Tibial artery (tissue), 4 donors: ENCODE results near the gene SNX4.

Experiments used
- DNase-seq, 2 donors: peaks; one replicate each; pipeline ENCODE4 v3.0.0-alpha.2; 2019
- H3K27ac ChIP-seq, 2 donors: fragments of 200-600 bp; sonication (generic) in 1 of 2; 1 replicate in 1 of 2; 2 replicates in 1 of 2; pipeline ENCODE4 v1.5.1; 2018 to 2019; ENCODE audit warnings: mild to moderate bottlenecking in 1 of 2
- H3K27me3 ChIP-seq, 2 donors: fragments of 200-600 bp; sonication (generic) in 1 of 2; one replicate each; pipeline versions ENCODE4 v1.5.1 to v1.6.0; 2016 to 2019
- H3K36me3 ChIP-seq, 3 donors: fragments of 200-600 bp; sonication (generic) in 2 of 3; one replicate each; pipeline ENCODE4 v1.5.1; 2016 to 2019; ENCODE audit warnings: mild to moderate bottlenecking in 2 of 3
- H3K4me1 ChIP-seq, 4 donors: fragments of 200-600 bp; sonication (generic) in 2 of 4; 1 replicate in 3 of 4; 2 replicates in 1 of 4; pipeline ENCODE4 v1.5.1; 2016 to 2019
- H3K4me3 ChIP-seq, 2 donors: fragments of 200-600 bp; sonication (generic) in 1 of 2; 1 replicate in 1 of 2; 2 replicates in 1 of 2; pipeline ENCODE4 v1.5.1; 2018 to 2019; ENCODE audit warnings: mild to moderate bottlenecking in 2 of 2
- H3K9me3 ChIP-seq, 3 donors: fragments of 200-600 bp; sonication (generic) in 1 of 3; one replicate each; pipeline ENCODE4 v1.5.1; 2016 to 2019
- intact Hi-C: fragments of 100-400 bp; cut with DNase I; formaldehyde crosslinking; loops from one replicate; pipeline ENCODE4 v1.15.0; 2023; ENCODE audit warnings: low total_unique reads
- TF ChIP-seq, protein P1 (sequence below), 2 experiments: fragments of 200-600 bp in 1 of 2; fragments of 450-650 bp in 1 of 2; IDR thresholded peaks; one replicate each; pipeline ENCODE4 v1.5.1; 2017 to 2019; ENCODE audit warnings: antibody characterized with exemption in 2 of 2, mild to moderate bottlenecking in 1 of 2, moderate library complexity in 1 of 2

Gene SNX4

GRCh38 chr3:125460233-125460632 is 59.8 kb downstream of the SNX4 start:
- no peak overlapping the region for H3K27ac ChIP-seq
- H3K36me3 ChIP-seq = peaks cover 54 to 87% (median 61%) of the 10 kb centered on the region in 3 donors
- H3K9me3 ChIP-seq = no peaks in the 10 kb centered on the region
- no peaks in the 10 kb centered on the region for H3K4me1 ChIP-seq
- TF ChIP-seq, protein P1, sequence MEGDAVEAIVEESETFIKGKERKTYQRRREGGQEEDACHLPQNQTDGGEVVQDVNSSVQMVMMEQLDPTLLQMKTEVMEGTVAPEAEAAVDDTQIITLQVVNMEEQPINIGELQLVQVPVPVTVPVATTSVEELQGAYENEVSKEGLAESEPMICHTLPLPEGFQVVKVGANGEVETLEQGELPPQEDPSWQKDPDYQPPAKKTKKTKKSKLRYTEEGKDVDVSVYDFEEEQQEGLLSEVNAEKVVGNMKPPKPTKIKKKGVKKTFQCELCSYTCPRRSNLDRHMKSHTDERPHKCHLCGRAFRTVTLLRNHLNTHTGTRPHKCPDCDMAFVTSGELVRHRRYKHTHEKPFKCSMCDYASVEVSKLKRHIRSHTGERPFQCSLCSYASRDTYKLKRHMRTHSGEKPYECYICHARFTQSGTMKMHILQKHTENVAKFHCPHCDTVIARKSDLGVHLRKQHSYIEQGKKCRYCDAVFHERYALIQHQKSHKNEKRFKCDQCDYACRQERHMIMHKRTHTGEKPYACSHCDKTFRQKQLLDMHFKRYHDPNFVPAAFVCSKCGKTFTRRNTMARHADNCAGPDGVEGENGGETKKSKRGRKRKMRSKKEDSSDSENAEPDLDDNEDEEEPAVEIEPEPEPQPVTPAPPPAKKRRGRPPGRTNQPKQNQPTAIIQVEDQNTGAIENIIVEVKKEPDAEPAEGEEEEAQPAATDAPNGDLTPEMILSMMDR (IDR thresholded peaks at IDR 0.05) = no peak
- no peaks in the 10 kb centered on the region for H3K27me3 ChIP-seq
- DNase-seq = no peak
- no peak overlapping the region for H3K4me3 ChIP-seq
- intact Hi-C loops = no loop called here

DNA sequence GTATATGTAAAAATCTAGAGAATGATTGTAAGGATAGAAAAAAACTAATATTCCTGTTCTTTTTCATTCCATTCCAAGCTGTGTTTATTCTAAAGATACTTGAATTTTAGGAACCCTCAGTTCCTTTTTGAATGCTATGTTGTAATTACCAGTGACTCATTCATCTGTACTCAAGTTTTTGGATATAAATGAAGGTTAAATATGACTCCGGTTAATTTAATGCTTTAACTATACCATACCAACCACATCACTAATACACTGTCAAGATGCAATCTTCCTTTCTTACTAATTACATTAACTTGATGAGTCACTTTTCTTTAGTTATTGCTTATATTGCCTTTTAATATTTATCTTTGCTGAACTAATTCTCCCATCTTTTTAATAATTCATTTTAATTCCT is 76.1 kb downstream of the SNX4 start:
- Histone ChIP-seq H3K27me3 (no peaks in the 10 kb centered on the region), H3K4me3 (no peak overlapping the region), H3K4me1 (peaks cover 0 to 18% (median 0%) of the 10 kb centered on the region in 4 donors), H3K36me3 (peaks cover 33 to 43% (median 38%) of the 10 kb centered on the region in 3 donors), H3K27ac (peak overlapping the region; percentile 26 to 52), H3K9me3 (peaks cover 0 to 9% (median 0%) of the 10 kb centered on the region in 3 donors)
- TF ChIP-seq, protein P1 (IDR thresholded peaks at IDR 0.05) = no peak
- DNase-seq = no peak
- intact Hi-C loops = no loop called here

GRCh38 chr3:125442506-125442905 is 77.5 kb downstream of the SNX4 start:
- Histone ChIP-seq H3K4me1 (peaks cover 0 to 29% (median 0%) of the 10 kb centered on the region in 4 donors), H3K27me3 (no peaks in the 10 kb centered on the region), H3K9me3 (peaks cover 0 to 9% (median 0%) of the 10 kb centered on the region in 3 donors), H3K27ac (no peak overlapping the region), H3K36me3 (peaks cover 26 to 31% (median 29%) of the 10 kb centered on the region in 3 donors), H3K4me3 (no peak overlapping the region)
- DNase-seq = no peak
- intact Hi-C loops = no loop called here
- TF ChIP-seq, protein P1 (IDR thresholded peaks at IDR 0.05) = no peak

DNA sequence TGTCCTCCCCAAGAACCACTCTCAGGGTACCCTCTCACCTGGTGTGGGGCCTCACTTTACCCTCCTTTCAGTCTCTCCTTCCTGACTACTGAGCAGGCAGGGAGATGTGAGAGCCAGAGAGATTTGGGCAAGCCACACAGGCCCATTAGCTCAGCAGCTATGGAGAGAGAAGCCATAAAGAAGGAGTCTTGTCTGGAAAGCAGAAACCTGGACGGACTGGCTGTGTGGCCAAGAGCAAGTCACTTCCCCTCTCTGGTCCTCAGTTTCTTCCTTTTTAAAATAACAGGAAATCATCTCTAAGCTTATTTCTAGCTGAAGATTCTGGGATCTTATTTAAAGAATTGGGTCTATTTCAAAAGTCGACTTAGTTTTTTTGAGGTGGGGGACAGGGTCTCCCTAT is 79.0 kb downstream of the SNX4 start:
- no peak overlapping the region for H3K27ac ChIP-seq
- peaks cover 0 to 30% (median 0%) of the 10 kb centered on the region in 4 donors for H3K4me1 ChIP-seq
- peaks cover 0 to 9% (median 0%) of the 10 kb centered on the region in 3 donors for H3K9me3 ChIP-seq
- H3K36me3 ChIP-seq = peaks cover 10 to 16% (median 16%) of the 10 kb centered on the region in 3 donors
- TF ChIP-seq, protein P1 (IDR thresholded peaks at IDR 0.05) = no peak
- DNase-seq = no peak
- H3K4me3 ChIP-seq = no peak overlapping the region
- H3K27me3 ChIP-seq = no peaks in the 10 kb centered on the region
- intact Hi-C loops = no loop called here

GRCh38 chr3:125440559-125440955 is 79.4 kb downstream of the SNX4 start:
- H3K4me3 ChIP-seq = no peak overlapping the region
- peaks cover 6 to 14% (median 12%) of the 10 kb centered on the region in 3 donors for H3K36me3 ChIP-seq
- peaks cover 0 to 9% (median 0%) of the 10 kb centered on the region in 3 donors for H3K9me3 ChIP-seq
- peaks cover 0 to 30% (median 0%) of the 10 kb centered on the region in 4 donors for H3K4me1 ChIP-seq
- DNase-seq = no peak
- no peak overlapping the region for H3K27ac ChIP-seq
- TF ChIP-seq, protein P1 (IDR thresholded peaks at IDR 0.05) = no peak
- intact Hi-C loops = no loop called here
- H3K27me3 ChIP-seq = no peaks in the 10 kb centered on the region
